H1 (cell line): ENCODE results near the gene SORBS1. TPM values are rescaled to one million over a fixed set of nuclear protein-coding genes. Genes with fewer than 3 reads are reported as not detected.

Source experiments
- CTCF ChIA-PET: fragments of 300-600 bp; sonication (Branson Sonifier 250); formaldehyde crosslinking; loops from one replicate; lab custom pipeline; 2021; ENCODE audit not compliant: partially characterized antibody; lab: Charles Lee
- POLR2A ChIA-PET: fragments of 300-600 bp; sonication (Branson Sonifier 250); formaldehyde crosslinking; loops from one replicate; lab custom pipeline; 2021; ENCODE audit warnings: inconsistent platforms; ENCODE audit not compliant: partially characterized antibody; lab: Charles Lee
- DNase-seq, 2 experiments: peaks; one replicate each; pipeline versions ENCODE4 v3.0.0 to v3.0.0-alpha.2; 2010 to 2022; ENCODE audit warnings: low spot score in 2 of 2, low read depth in 1 of 2, mixed read lengths in 1 of 2
- FAIRE-seq: peaks from 2 replicates; lab custom pipeline; 2011; peaks lifted over from hg19 to GRCh38; lab: Jason Lieb, UNC
- H2AFZ ChIP-seq: 2 replicates; pipeline ENCODE4 v1.8.1; 2012; ENCODE audit warnings: low read length, inconsistent platforms
- H2AK5ac ChIP-seq: 2 replicates; pipeline ENCODE4 v1.6.1; 2013; ENCODE audit warnings: low read depth, low read length
- H2BK120ac ChIP-seq: replicated peaks from 2 replicates; pipeline ENCODE3; 2013; ENCODE audit warnings: low read depth, low read length, inconsistent platforms
- H2BK12ac ChIP-seq: 2 replicates; pipeline ENCODE4 v1.6.1; 2013; ENCODE audit warnings: low read depth, low read length
- H2BK15ac ChIP-seq: 2 replicates; pipeline ENCODE4 v1.6.1; 2013; ENCODE audit warnings: low read length
- H2BK20ac ChIP-seq: 2 replicates; pipeline ENCODE4 v1.6.1; 2013; ENCODE audit warnings: low read length
- H2BK5ac ChIP-seq: 2 replicates; pipeline ENCODE4 v1.6.1; 2013; ENCODE audit warnings: low read depth, low read length
- H3K14ac ChIP-seq: 2 replicates; pipeline ENCODE4 v1.6.1; 2013; ENCODE audit warnings: inconsistent platforms; ENCODE audit not compliant: insufficient read length
- H3K18ac ChIP-seq: 2 replicates; pipeline ENCODE4 v1.6.1; 2013; ENCODE audit warnings: low read length; ENCODE audit errors: extremely low read depth
- H3K23ac ChIP-seq: 2 replicates; pipeline ENCODE4 v1.6.1; 2013; ENCODE audit warnings: inconsistent platforms; ENCODE audit not compliant: insufficient read length
- H3K23me2 ChIP-seq: 2 replicates; pipeline ENCODE4 v1.6.1; 2013; ENCODE audit warnings: low read depth, low read length
- H3K27ac ChIP-seq: 2 replicates; pipeline ENCODE4 v1.6.1; 2011; ENCODE audit warnings: low read depth, low read length, inconsistent platforms
- H3K27me3 ChIP-seq, 4 experiments: replicated peaks in 1 of 4; 1 replicate in 1 of 4; 2 replicates in 3 of 4; pipeline versions ENCODE4 v1.6.1 to v1.8.1; 2011 to 2013; ENCODE audit warnings: low read length in 3 of 4, mild to moderate bottlenecking in 3 of 4, inconsistent platforms in 2 of 4, mixed read lengths in 2 of 4, moderate library complexity in 1 of 4; ENCODE audit not compliant: control insufficient read depth in 3 of 4, insufficient read depth in 3 of 4; ENCODE audit errors: extremely low read depth in 1 of 4
- H3K36me3 ChIP-seq, 4 experiments: 2 replicates each; pipeline versions ENCODE4 v1.6.1 to v1.8.1; 2011 to 2013; ENCODE audit warnings: mild to moderate bottlenecking in 4 of 4, low read length in 3 of 4, moderate library complexity in 2 of 4, control low read depth in 1 of 4, inconsistent platforms in 1 of 4; ENCODE audit not compliant: insufficient read depth in 4 of 4, control insufficient read depth in 2 of 4
- H3K4ac ChIP-seq: replicated peaks from 2 replicates; pipeline ENCODE3; 2013; ENCODE audit warnings: low read length, low read depth, mixed read lengths, inconsistent platforms; ENCODE audit not compliant: insufficient read length
- H3K4me1 ChIP-seq, 4 experiments: replicated peaks in 1 of 4; 1 replicate in 1 of 4; 2 replicates in 3 of 4; pipeline versions ENCODE4 v1.6.1 to v1.8.1; 2011 to 2013; ENCODE audit warnings: low read length in 3 of 4, inconsistent platforms in 2 of 4, mixed read lengths in 1 of 4; ENCODE audit not compliant: insufficient read depth in 4 of 4, control insufficient read depth in 3 of 4
- H3K4me2 ChIP-seq, 2 experiments: 2 replicates each; pipeline versions ENCODE4 v1.6.1 to v1.8.1; 2011 to 2013; ENCODE audit warnings: low read depth in 2 of 2, low read length in 2 of 2, control low read depth in 1 of 2, inconsistent platforms in 1 of 2, mild to moderate bottlenecking in 1 of 2; ENCODE audit not compliant: insufficient read depth in 1 of 2
- H3K4me3 ChIP-seq, 4 experiments: fragments of 200-600, 300-600 bp in 1 of 4; sonication (generic), shearing (Covaris generic), sonication (Bioruptor Twin) in 1 of 4; 2 replicates each; pipeline versions ENCODE4 v1.5.1 to v1.8.1; 2011 to 2016; ENCODE audit warnings: low read length in 4 of 4, low read depth in 3 of 4, control low read depth in 2 of 4, inconsistent platforms in 2 of 4, mild to moderate bottlenecking in 2 of 4, mixed read lengths in 1 of 4, moderate library complexity in 1 of 4; ENCODE audit not compliant: insufficient read depth in 2 of 4; ENCODE audit errors: extremely low read depth in 1 of 4
- H3K56ac ChIP-seq: replicated peaks from 2 replicates; pipeline ENCODE3; 2013; ENCODE audit warnings: low read depth, mild to moderate bottlenecking, mixed read lengths, low read length, inconsistent platforms; ENCODE audit not compliant: insufficient read length
- H3K79me1 ChIP-seq: 2 replicates; pipeline ENCODE4 v1.6.1; 2013; ENCODE audit warnings: low read depth, low read length, control low read depth
- H3K79me2 ChIP-seq, 2 experiments: 2 replicates each; pipeline versions ENCODE4 v1.6.1 to v1.8.1; 2012 to 2013; ENCODE audit warnings: low read length in 2 of 2, mild to moderate bottlenecking in 2 of 2, inconsistent platforms in 1 of 2; ENCODE audit not compliant: insufficient read depth in 2 of 2, control insufficient read depth in 1 of 2
- H3K9ac ChIP-seq, 4 experiments: replicated peaks in 1 of 4; 1 replicate in 1 of 4; 2 replicates in 3 of 4; pipeline versions ENCODE4 v1.6.1 to v1.8.1; 2011 to 2013; ENCODE audit warnings: low read depth in 3 of 4, low read length in 3 of 4, control low read depth in 2 of 4, mild to moderate bottlenecking in 2 of 4, moderate library complexity in 2 of 4, inconsistent platforms in 1 of 4; ENCODE audit errors: extremely low read depth in 1 of 4
- H3K9me3 ChIP-seq, 2 experiments: 2 replicates each; pipeline versions ENCODE4 v1.6.1 to v1.8.1; 2012 to 2013; ENCODE audit warnings: mild to moderate bottlenecking in 2 of 2, moderate library complexity in 2 of 2, control low read depth in 1 of 2, inconsistent platforms in 1 of 2, low read depth in 1 of 2, low read length in 1 of 2, mixed read lengths in 1 of 2; ENCODE audit not compliant: insufficient read depth in 2 of 2
- H4K20me1 ChIP-seq, 2 experiments: replicated peaks in 1 of 2; 2 replicates each; pipeline versions ENCODE3 to v1.8.1; 2011 to 2013; ENCODE audit warnings: inconsistent platforms in 2 of 2, low read length in 2 of 2, mild to moderate bottlenecking in 1 of 2; ENCODE audit not compliant: insufficient read depth in 2 of 2, control insufficient read depth in 1 of 2
- H4K5ac ChIP-seq: 2 replicates; pipeline ENCODE4 v1.6.1; 2013; ENCODE audit warnings: low read length, low read depth, mixed read lengths, inconsistent platforms; ENCODE audit not compliant: insufficient read length
- H4K8ac ChIP-seq: 2 replicates; pipeline ENCODE4 v1.8.0; 2013; ENCODE audit warnings: mild to moderate bottlenecking, moderate library complexity, low read length, inconsistent platforms; ENCODE audit not compliant: insufficient read depth; ENCODE audit errors: extremely low read depth
- H4K91ac ChIP-seq: replicated peaks from 2 replicates; pipeline ENCODE3; 2013; ENCODE audit warnings: low read length, mixed read lengths, inconsistent platforms; ENCODE audit not compliant: insufficient read length
- CEBPB ChIP-seq: IDR thresholded peaks from 2 replicates; pipeline ENCODE4 v1.6.1; 2012; ENCODE audit warnings: low read depth, low read length
- FOSL1 ChIP-seq: IDR thresholded peaks from 2 replicates; pipeline ENCODE4 v1.6.1; 2011; ENCODE audit warnings: mild to moderate bottlenecking, low read depth, low read length, moderate library complexity; ENCODE audit not compliant: insufficient read depth
- KDM1A ChIP-seq: fragments of 200-600, 300-600 bp; sonication (generic); IDR thresholded peaks from 2 replicates; pipeline ENCODE4 v1.7.1; 2016; ENCODE audit warnings: mild to moderate bottlenecking, low read length, borderline replicate concordance
- NRF1 ChIP-seq: IDR thresholded peaks from 2 replicates; pipeline ENCODE4 v1.6.1; 2011; ENCODE audit warnings: mild to moderate bottlenecking, low read depth, low read length, improper control_type of control experiment
- RFX5 ChIP-seq: IDR thresholded peaks from 2 replicates; pipeline ENCODE4 v1.6.1; 2011; ENCODE audit warnings: low read depth, low read length, improper control_type of control experiment, borderline replicate concordance
- RNF2 ChIP-seq: fragments of 200-900, 300-1000 bp; sonication (generic); IDR thresholded peaks from 2 replicates; pipeline ENCODE4 v1.7.1; 2016; ENCODE audit warnings: borderline replicate concordance, low read depth, mild to moderate bottlenecking, antibody characterized with exemption, low read length; ENCODE audit not compliant: poor library complexity, severe bottlenecking; ENCODE audit errors: missing control alignments
- SUZ12 ChIP-seq: fragments of 200-600 bp; sonication (generic); IDR thresholded peaks from 2 replicates; pipeline ENCODE4 v1.6.1; 2012; ENCODE audit warnings: mild to moderate bottlenecking, inconsistent platforms, low read length, moderate library complexity, mixed read lengths
- WGBS, 2 experiments: shearing (Covaris generic) in 1 of 2; methylation state at CpG; one replicate each; pipeline versions ENCODE4 v1.1.6 to v1.1.7; 2013 to 2015; ENCODE audit warnings: low lambda C conversion rate in 2 of 2, mixed read lengths in 2 of 2, inconsistent platforms in 1 of 2, low coverage in 1 of 2, missing lambda C conversion rate in 1 of 2; ENCODE audit not compliant: insufficient replicate concordance in 2 of 2, insufficient coverage in 1 of 2, insufficient read length in 1 of 2; ENCODE audit errors: extremely low coverage in 1 of 2, missing lambda C conversion rate in 1 of 2; 5-methylcytosine and 5-hydroxymethylcytosine counted together
- polyA plus RNA-seq, 7 experiments: library from polyadenylated mRNA; depleted of rRNA in 3 of 7; stranded (reverse) in 5 of 7; unstranded in 2 of 7; fragments of >200 nt in 5 of 7; fragments of 200-250 nt in 2 of 7; gene quantifications; 1 replicate in 5 of 7; 2 replicates in 1 of 7; 4 replicates in 1 of 7; pipeline versions ENCODE4 v1.2.1 to v1.2.3, GENCODE V29; 2011 to 2013; ENCODE audit warnings: missing spikeins in 2 of 7, mixed read lengths in 2 of 7
- total RNA-seq: library from RNA; stranded (reverse); fragmentation: NEBNext Ultra II Directional; extraction: Animal tissue kit (Norgen Biotek cat#: 25700); gene quantifications from 2 replicates; pipeline ENCODE4 v1.2.1, GENCODE V29; 2021
- TF ChIP-seq, protein P1 (sequence below): IDR thresholded peaks from 2 replicates; pipeline ENCODE4 v1.6.1; 2012; ENCODE audit warnings: low read length, inconsistent platforms

SORBS1 gene
- total and polyA plus RNA-seq, 2 of the 8 experiments (the other 6 are each of a cell fraction or from before 2014, with no cell fraction given) = 16.0 to 35.0 TPM

DNA sequence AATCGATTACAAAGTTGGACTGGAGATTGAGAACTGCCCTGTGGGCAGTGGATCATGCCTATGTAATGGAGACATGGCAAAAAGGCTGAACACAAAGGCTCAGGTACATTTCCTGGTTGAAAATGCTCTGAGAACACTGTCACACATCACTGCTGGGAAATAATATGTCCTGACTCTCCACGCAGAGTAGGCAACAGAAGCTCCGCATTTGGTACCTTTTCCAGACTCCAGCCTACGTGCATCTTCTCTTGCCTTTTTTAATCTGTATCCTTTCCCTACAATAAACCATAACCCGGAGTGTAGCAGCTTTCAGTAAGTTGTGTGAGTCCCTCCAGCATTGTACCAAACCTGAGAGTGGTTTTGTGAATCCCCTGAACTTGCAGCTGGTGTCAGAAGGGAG lies 134.7 kb downstream of the SORBS1 start:
- Histone ChIP-seq H3K79me1 (no peaks in the 10 kb centered on the region), H4K8ac (no peak overlapping the region), H3K79me2 (no peaks in the 10 kb centered on the region), H2BK120ac (no peak overlapping the region), H3K23me2 (no peaks in the 10 kb centered on the region), H2BK12ac (no peak overlapping the region), H3K56ac (no peak overlapping the region), H2AFZ (no peak overlapping the region), H3K18ac (no peak overlapping the region), H2BK15ac (no peak overlapping the region), H3K4me2 (no peak overlapping the region), H3K27me3 (no peaks in the 10 kb centered on the region), H2BK20ac (no peak overlapping the region), H3K9ac (no peak overlapping the region), H4K20me1 (peaks cover 0 to 5% of the 10 kb centered on the region in 2 experiments), H4K91ac (no peak overlapping the region), H4K5ac (no peak overlapping the region), H3K23ac (no peak overlapping the region), H3K27ac (no peak overlapping the region), H3K4me1 (peaks cover 0 to 7% (median 0%) of the 10 kb centered on the region in 4 experiments; a peak in 2 of 7 replicates), H3K36me3 (peaks cover 0 to 8% (median 2%) of the 10 kb centered on the region in 4 experiments; a peak in 4 of 8 replicates), H2AK5ac (no peak overlapping the region), H3K9me3 (no peaks in the 10 kb centered on the region), H3K14ac (no peak overlapping the region), H2BK5ac (no peak overlapping the region), H3K4me3 (no peak overlapping the region), H3K4ac (no peak overlapping the region)
- DNase-seq (no peak), FAIRE-seq (no peak)
- TF ChIP-seq CEBPB (no peak), KDM1A (no peak), SUZ12 (no peak), NRF1 (no peak), RNF2 (no peak), RFX5 (no peak), FOSL1 (no peak)
- TF ChIP-seq, protein P1, sequence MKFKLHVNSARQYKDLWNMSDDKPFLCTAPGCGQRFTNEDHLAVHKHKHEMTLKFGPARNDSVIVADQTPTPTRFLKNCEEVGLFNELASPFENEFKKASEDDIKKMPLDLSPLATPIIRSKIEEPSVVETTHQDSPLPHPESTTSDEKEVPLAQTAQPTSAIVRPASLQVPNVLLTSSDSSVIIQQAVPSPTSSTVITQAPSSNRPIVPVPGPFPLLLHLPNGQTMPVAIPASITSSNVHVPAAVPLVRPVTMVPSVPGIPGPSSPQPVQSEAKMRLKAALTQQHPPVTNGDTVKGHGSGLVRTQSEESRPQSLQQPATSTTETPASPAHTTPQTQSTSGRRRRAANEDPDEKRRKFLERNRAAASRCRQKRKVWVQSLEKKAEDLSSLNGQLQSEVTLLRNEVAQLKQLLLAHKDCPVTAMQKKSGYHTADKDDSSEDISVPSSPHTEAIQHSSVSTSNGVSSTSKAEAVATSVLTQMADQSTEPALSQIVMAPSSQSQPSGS = no peak
- WGBS, 2 experiments = 91% methylated on average over 5 of the region's 5 CpGs; no CpG with 5 or more reads in 1 of the 2 experiments
- ChIA-PET POLR2A (no interaction called here), CTCF (interaction anchor here (0.6 to 13.9 kb wide), 12 partner anchors 9 to 186 kb away, joined by 3 to 304 read pairs (median 4); no protein-coding TSS in a partner anchor)
